ENCODE data around the gene TMEM259.

The TMEM259 gene

GRCh38 chr19:1008268-1009040 lies 12.5 kb downstream of the TMEM259 start:
- no peaks in the 10 kb centered on the region for H3K27me3 ChIP-seq (ENCODE audit: insufficient read depth, low read depth)
- TF ChIP-seq CTCF (conservative IDR thresholded peaks at IDR 0.05; ENCODE audit: low read depth, low read length): no peak
- H3K27ac ChIP-seq: no peak overlapping the region
- no peak overlapping the region for H3K9ac ChIP-seq
- H2AFZ ChIP-seq (ENCODE audit: low read depth): no peak overlapping the region
- no peaks in the 10 kb centered on the region for H3K4me1 ChIP-seq (ENCODE audit: low read depth, poor library complexity, severe bottlenecking)
- H3K4me2 ChIP-seq: no peak overlapping the region
- no peaks in the 10 kb centered on the region for H3K79me2 ChIP-seq (ENCODE audit: insufficient read depth, low read depth)
- no peak overlapping the region for H3K4me3 ChIP-seq (IDR thresholded peaks at IDR 0.05; ENCODE audit: insufficient read depth, low read depth, low read length)
- no peaks in the 10 kb centered on the region for H4K20me1 ChIP-seq (ENCODE audit: insufficient read depth)
- no peaks in the 10 kb centered on the region for H3K36me3 ChIP-seq (ENCODE audit: insufficient read depth)

- no peaks in the 10 kb centered on the region for H3K36me3 ChIP-seq (ENCODE audit: insufficient read depth)
- no peaks in the 10 kb centered on the region for H3K79me2 ChIP-seq (ENCODE audit: insufficient read depth, low read depth)
- no peak overlapping the region for H3K9ac ChIP-seq
- H3K27me3 ChIP-seq (ENCODE audit: insufficient read depth, low read depth): no peaks in the 10 kb centered on the region
- H4K20me1 ChIP-seq (ENCODE audit: insufficient read depth): no peaks in the 10 kb centered on the region
- TF ChIP-seq CTCF (conservative IDR thresholded peaks at IDR 0.05; ENCODE audit: low read depth, low read length): no peak
- H3K4me2 ChIP-seq: no peak overlapping the region
- H3K4me1 ChIP-seq (ENCODE audit: low read depth, poor library complexity, severe bottlenecking): no peaks in the 10 kb centered on the region
- H3K27ac ChIP-seq: no peak overlapping the region
- H3K4me3 ChIP-seq (IDR thresholded peaks at IDR 0.05; ENCODE audit: insufficient read depth, low read depth, low read length): no peak overlapping the region
- no peak overlapping the region for H2AFZ ChIP-seq (ENCODE audit: low read depth)
These were observed 13.3 kb downstream of the TMEM259 start for GRCh38 chr19:1007399-1008251.

GRCh38 chr19:1006711-1007398 lies 14.1 kb downstream of the TMEM259 start:
- Histone ChIP-seq H3K79me2 (ENCODE audit: insufficient read depth, low read depth) (no peaks in the 10 kb centered on the region), H3K4me2 (no peak overlapping the region), H3K27me3 (ENCODE audit: insufficient read depth, low read depth) (no peaks in the 10 kb centered on the region; the same call in 1 of the 2 replicates), H3K36me3 (ENCODE audit: insufficient read depth) (no peaks in the 10 kb centered on the region), H2AFZ (ENCODE audit: low read depth) (no peak overlapping the region), H3K27ac (no peak overlapping the region), H3K9ac (no peak overlapping the region), H3K4me1 (ENCODE audit: low read depth, poor library complexity, severe bottlenecking) (no peaks in the 10 kb centered on the region), H3K4me3 (IDR thresholded peaks at IDR 0.05; ENCODE audit: insufficient read depth, low read depth, low read length) (no peak overlapping the region), H4K20me1 (ENCODE audit: insufficient read depth) (no peaks in the 10 kb centered on the region)
- TF ChIP-seq CTCF (conservative IDR thresholded peaks at IDR 0.05; ENCODE audit: low read depth, low read length): no peak

GRCh38 chr19:1004803-1005664 lies 15.9 kb downstream of the TMEM259 start:
- Histone ChIP-seq H3K27me3 (ENCODE audit: insufficient read depth, low read depth) (no peaks in the 10 kb centered on the region; the same call in 1 of the 2 replicates), H3K79me2 (ENCODE audit: insufficient read depth, low read depth) (no peaks in the 10 kb centered on the region), H4K20me1 (ENCODE audit: insufficient read depth) (no peaks in the 10 kb centered on the region), H3K4me2 (no peak overlapping the region), H3K27ac (no peak overlapping the region), H3K4me3 (IDR thresholded peaks at IDR 0.05; ENCODE audit: insufficient read depth, low read depth, low read length) (no peak overlapping the region), H3K9ac (no peak overlapping the region), H2AFZ (ENCODE audit: low read depth) (no peak overlapping the region), H3K4me1 (ENCODE audit: low read depth, poor library complexity, severe bottlenecking) (no peaks in the 10 kb centered on the region), H3K36me3 (ENCODE audit: insufficient read depth) (no peaks in the 10 kb centered on the region)
- TF ChIP-seq CTCF (conservative IDR thresholded peaks at IDR 0.05; ENCODE audit: low read depth, low read length): no peak

Measured in KMS-11 (cell line).